ENCODE measurements around the gene ZNF446.
"Not testable (repeated sequence)": the region's sequence is repeated elsewhere in the genome, so short reads cannot be mapped to it uniquely, and the experiment has no call there.

The ZNF446 gene

GRCh38 chr19:58475714-58476497 is at the start of gene ZNF446:
Gene ZNF446 (plus strand): TSS chr19:58476352. CDS start chr19:58477219, 867 bp downstream.
- FAIRE-seq = no peak

GRCh38 chr19:58428617-58429016 is 47.5 kb upstream of the ZNF446 start:
- FAIRE-seq = no peak

GRCh38 chr19:58429745-58430144 is 46.4 kb upstream of the ZNF446 start:
- FAIRE-seq = no peak

- no peak for FAIRE-seq
These were observed 41.9 kb upstream of the ZNF446 start for GRCh38 chr19:58434217-58434616.

- peak; percentile 95 for FAIRE-seq
These were observed 36.3 kb upstream of the ZNF446 start, which contains the start of gene ZNF132 for GRCh38 chr19:58439576-58440554. Gene ZNF132 (minus strand): TSS chr19:58440153. CDS start chr19:58439821, 332 bp downstream.

- FAIRE-seq = no peak
These were observed 35.6 kb upstream of the ZNF446 start for GRCh38 chr19:58440556-58440955.

- not testable (repeated sequence) for FAIRE-seq
These were observed 33.2 kb upstream of the ZNF446 start for GRCh38 chr19:58442986-58443385.

- FAIRE-seq = not testable (repeated sequence)
These were observed 27.3 kb upstream of the ZNF446 start for GRCh38 chr19:58448860-58449259.

- FAIRE-seq = not testable (repeated sequence)
These were observed 26.2 kb upstream of the ZNF446 start for GRCh38 chr19:58449980-58450379.

GRCh38 chr19:58450856-58451357 is 25.2 kb upstream of the ZNF446 start:
- no peak for FAIRE-seq

- no peak for FAIRE-seq
These were observed 24.6 kb upstream of the ZNF446 start, which contains the start of gene ZNF324B for GRCh38 chr19:58451358-58452101. Gene ZNF324B (plus strand): TSS chr19:58451622. CDS start chr19:58453702, 2,080 bp downstream.

GRCh38 chr19:58453743-58454142 is 22.4 kb upstream of the ZNF446 start:
- no peak for FAIRE-seq

GRCh38 chr19:58455306-58455705 is 20.8 kb upstream of the ZNF446 start:
- FAIRE-seq = no peak

- FAIRE-seq = no peak
These were observed 20.0 kb upstream of the ZNF446 start for GRCh38 chr19:58456111-58456510.

- FAIRE-seq = no peak
These were observed 16.1 kb upstream of the ZNF446 start for GRCh38 chr19:58460039-58460438.

- no peak for FAIRE-seq
These were observed 9.9 kb upstream of the ZNF446 start for GRCh38 chr19:58466089-58466759.

- no peak for FAIRE-seq
These were observed 9.2 kb upstream of the ZNF446 start, which contains the start of gene ZNF324 for GRCh38 chr19:58466760-58467589. Gene ZNF324 (plus strand): TSS chr19:58467080. CDS start chr19:58469186, 2,106 bp downstream.

GRCh38 chr19:58468216-58468839 is 7.8 kb upstream of the ZNF446 start:
- FAIRE-seq = no peak

- FAIRE-seq = no peak
These were observed 6.7 kb upstream of the ZNF446 start for GRCh38 chr19:58469241-58470013.

Measured in colon (tissue), 2 donors.